ENCODE results near the gene ARHGEF10L.

Gene ARHGEF10L

GRCh38 chr1:17525996-17526686 lies 13.4 kb upstream of the ARHGEF10L start:
- H3K79me2 ChIP-seq (ENCODE audit: insufficient read depth, low read length) = no peaks in the 10 kb centered on the region
- ATAC-seq (ENCODE audit: insufficient read depth, low read depth) = no peak

DNA sequence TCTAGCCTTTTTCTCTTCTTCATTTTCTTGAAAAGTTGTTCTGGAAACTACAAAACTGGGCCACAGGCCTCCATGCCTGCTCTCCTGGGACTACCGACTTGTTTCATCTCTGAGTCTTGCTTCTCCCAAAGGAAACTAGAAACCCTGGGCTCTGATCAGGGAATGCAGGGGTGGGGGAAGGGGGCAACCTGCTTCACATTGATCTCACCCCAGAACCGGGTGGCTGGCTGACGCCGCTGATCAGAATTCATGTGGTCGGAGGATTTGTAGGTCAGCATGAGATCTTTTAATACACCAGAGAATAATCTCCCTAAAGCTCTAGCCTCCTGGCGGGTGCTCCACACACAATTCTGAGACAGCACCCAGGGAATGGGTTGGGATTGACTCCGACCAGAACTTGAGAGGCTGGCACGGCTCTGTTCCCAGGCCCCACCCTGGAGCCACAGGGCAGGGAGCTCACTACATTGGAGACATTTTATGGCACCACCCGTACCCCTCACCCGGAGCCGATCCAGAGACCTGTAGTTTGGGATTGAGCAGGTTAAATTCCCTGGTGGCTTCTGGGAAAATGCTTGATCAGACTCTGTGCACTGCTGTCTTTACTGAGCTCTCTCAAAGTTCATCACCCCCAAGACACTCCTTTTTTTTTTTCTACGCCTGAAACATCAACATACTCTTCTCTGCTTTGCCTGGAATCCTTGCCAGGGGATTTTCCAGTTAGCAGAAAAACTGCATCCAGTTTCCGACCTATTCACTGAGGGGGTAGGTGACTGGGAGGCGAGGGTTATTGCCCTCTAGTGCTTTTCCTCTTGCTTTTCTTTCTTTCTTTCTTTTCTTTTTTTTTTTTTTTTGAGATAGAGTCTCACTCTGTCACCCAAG lies 12.2 kb upstream of the ARHGEF10L start:
- TF ChIP-seq EZH2 (IDR thresholded peaks at IDR 0.05; ENCODE audit: borderline replicate concordance, low read depth, low read length, severe bottlenecking) = no peak
- TF ChIP-seq CTCF (IDR thresholded peaks at IDR 0.05; ENCODE audit: borderline replicate concordance, extremely low read depth, low read length, poor library complexity, severe bottlenecking) = no peak
- no peaks in the 10 kb centered on the region for H3K79me2 ChIP-seq (ENCODE audit: insufficient read depth, low read length)
- H3K4me1 ChIP-seq (ENCODE audit: insufficient read depth, low read length) = no peaks in the 10 kb centered on the region
- no peaks in the 10 kb centered on the region for H3K27me3 ChIP-seq (ENCODE audit: insufficient read depth, low read length, poor library complexity)
- no peak overlapping the region for H3K4me2 ChIP-seq (ENCODE audit: insufficient read depth, low read length)
- no peak overlapping the region for H3K27ac ChIP-seq (ENCODE audit: low read length)
- ATAC-seq (ENCODE audit: insufficient read depth, low read depth) (no peak), DNase-seq (no peak)
- H3K9ac ChIP-seq (ENCODE audit: low read depth, low read length) = no peak overlapping the region
- H2AFZ ChIP-seq (ENCODE audit: low read depth, low read length) = no peak overlapping the region
- no peaks in the 10 kb centered on the region for H4K20me1 ChIP-seq (ENCODE audit: insufficient read depth, low read length)
- H3K36me3 ChIP-seq (ENCODE audit: insufficient read depth, low read length) = no peaks in the 10 kb centered on the region
- no peaks in the 10 kb centered on the region for H3K9me3 ChIP-seq (ENCODE audit: insufficient read depth, low read length, severe bottlenecking)
- H3K4me3 ChIP-seq (ENCODE audit: low read depth in 1 of 2, low read length in 2 of 2) = no peak overlapping the region

More at GRCh38 chr1:17525996-17526686, 13.4 kb upstream of the ARHGEF10L start:
- no peak for DNase-seq
- Histone ChIP-seq H4K20me1 (ENCODE audit: insufficient read depth, low read length) (no peaks in the 10 kb centered on the region), H3K4me1 (ENCODE audit: insufficient read depth, low read length) (no peaks in the 10 kb centered on the region), H3K4me3 (ENCODE audit: low read depth in 1 of 2, low read length in 2 of 2) (no peak overlapping the region), H3K36me3 (ENCODE audit: insufficient read depth, low read length) (no peaks in the 10 kb centered on the region), H3K9ac (ENCODE audit: low read depth, low read length) (no peak overlapping the region), H3K27ac (ENCODE audit: low read length) (no peak overlapping the region), H3K4me2 (ENCODE audit: insufficient read depth, low read length) (no peak overlapping the region), H2AFZ (ENCODE audit: low read depth, low read length) (no peak overlapping the region), H3K27me3 (ENCODE audit: insufficient read depth, low read length, poor library complexity) (no peaks in the 10 kb centered on the region), H3K9me3 (ENCODE audit: insufficient read depth, low read length, severe bottlenecking) (no peaks in the 10 kb centered on the region)
- TF ChIP-seq CTCF (IDR thresholded peaks at IDR 0.05; ENCODE audit: borderline replicate concordance, extremely low read depth, low read length, poor library complexity, severe bottlenecking) (no peak), EZH2 (IDR thresholded peaks at IDR 0.05; ENCODE audit: borderline replicate concordance, low read depth, low read length, severe bottlenecking) (no peak)

DNA sequence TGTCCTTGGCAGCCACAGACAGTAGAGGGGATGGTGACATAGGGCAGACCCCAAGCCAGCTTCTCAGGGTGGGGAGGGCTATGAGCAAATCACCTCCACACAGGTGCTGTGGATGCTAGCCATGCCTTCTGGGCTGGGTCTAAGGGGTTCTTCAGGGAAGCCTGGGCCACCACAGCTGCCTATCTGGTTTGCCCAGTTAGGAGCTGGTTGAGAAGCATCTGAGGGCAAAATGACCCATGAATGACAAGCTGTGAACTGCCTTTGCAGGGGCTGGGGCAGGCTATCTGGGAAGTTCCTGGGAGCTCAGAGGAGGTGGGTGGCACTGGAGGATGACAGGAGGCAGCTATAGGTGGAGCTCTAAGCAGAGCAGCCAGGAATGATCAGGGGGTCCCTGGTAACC lies 10.1 kb upstream of the ARHGEF10L start:
- no peak for TF ChIP-seq CTCF (IDR thresholded peaks at IDR 0.05; ENCODE audit: borderline replicate concordance, extremely low read depth, low read length, poor library complexity, severe bottlenecking)
- no peak for TF ChIP-seq EZH2 (IDR thresholded peaks at IDR 0.05; ENCODE audit: borderline replicate concordance, low read depth, low read length, severe bottlenecking)
- DNase-seq (no peak), ATAC-seq (ENCODE audit: insufficient read depth, low read depth) (no peak)
- Histone ChIP-seq H3K9ac (ENCODE audit: low read depth, low read length) (no peak overlapping the region), H3K27me3 (ENCODE audit: insufficient read depth, low read length, poor library complexity) (no peaks in the 10 kb centered on the region), H3K9me3 (ENCODE audit: insufficient read depth, low read length, severe bottlenecking) (no peaks in the 10 kb centered on the region), H3K79me2 (ENCODE audit: insufficient read depth, low read length) (no peaks in the 10 kb centered on the region), H3K4me3 (ENCODE audit: low read depth in 1 of 2, low read length in 2 of 2) (no peak overlapping the region), H3K4me2 (ENCODE audit: insufficient read depth, low read length) (no peak overlapping the region), H3K4me1 (ENCODE audit: insufficient read depth, low read length) (no peaks in the 10 kb centered on the region), H2AFZ (ENCODE audit: low read depth, low read length) (no peak overlapping the region), H4K20me1 (ENCODE audit: insufficient read depth, low read length) (no peaks in the 10 kb centered on the region), H3K27ac (ENCODE audit: low read length) (no peak overlapping the region), H3K36me3 (ENCODE audit: insufficient read depth, low read length) (no peaks in the 10 kb centered on the region)
